LNCaP clone FGC (cell line): ENCODE measurements around the gene CDNF.

Experiments used
- DNase-seq: peaks from one replicate; pipeline ENCODE4 v3.0.0-alpha.2; 2011; ENCODE audit warnings: low read depth
- H3K4me3 ChIP-seq: 2 replicates; pipeline ENCODE4 v1.5.1; 2011; ENCODE audit warnings: mild to moderate bottlenecking, low read depth, low read length, control low read depth
- CTCF ChIP-seq: IDR thresholded peaks from 2 replicates; pipeline ENCODE4 v1.5.1; 2012; ENCODE audit warnings: mild to moderate bottlenecking; ENCODE audit not compliant: control insufficient read depth, insufficient read depth; ENCODE audit errors: extremely low read depth

The CDNF gene

GRCh38 chr10:14787938-14788337 lies 49.9 kb downstream of the CDNF start:
- no peak for TF ChIP-seq CTCF
- no peak overlapping the region for H3K4me3 ChIP-seq

GRCh38 chr10:14784459-14785055 lies 53.3 kb downstream of the CDNF start:
- TF ChIP-seq CTCF = no peak
- no peak overlapping the region for H3K4me3 ChIP-seq
- no peak for DNase-seq

More at GRCh38 chr10:14787938-14788337, 49.9 kb downstream of the CDNF start:
- no peak for DNase-seq

GRCh38 chr10:14782691-14783363 lies 55.0 kb downstream of the CDNF start:
- no peak overlapping the region for H3K4me3 ChIP-seq
- no peak for TF ChIP-seq CTCF
- DNase-seq = no peak

- no peak for DNase-seq
- no peak for TF ChIP-seq CTCF
- H3K4me3 ChIP-seq = no peak overlapping the region
Measured at GRCh38 chr10:14781763-14782162, 56.1 kb downstream of the CDNF start.

- TF ChIP-seq CTCF = no peak
- no peak overlapping the region for H3K4me3 ChIP-seq
- DNase-seq = peak; percentile 26
Measured at GRCh38 chr10:14779001-14779651, 58.7 kb downstream of the CDNF start.

GRCh38 chr10:14776546-14776945 lies 61.3 kb downstream of the CDNF start:
- no peak for DNase-seq
- H3K4me3 ChIP-seq = no peak overlapping the region
- no peak for TF ChIP-seq CTCF
